Neural cell (in vitro differentiated cells): Measurements from ENCODE around the gene KNSTRN. TPM values are rescaled to one million over a fixed set of nuclear protein-coding genes. Genes with fewer than 3 reads are reported as not detected.

Source experiments
- H2AFZ ChIP-seq: fragments of 200-600, 300-800 bp; sonication (generic), shearing (Covaris generic); 2 replicates; pipeline ENCODE4 v1.6.0; 2014; ENCODE audit warnings: low read depth, mild to moderate bottlenecking, antibody characterized with exemption, low read length, moderate library complexity
- H3F3A ChIP-seq: fragments of 200-600 bp; shearing (Covaris generic); 2 replicates; pipeline ENCODE4 v1.6.1; 2016; ENCODE audit warnings: mild to moderate bottlenecking, moderate library complexity, mixed read lengths, antibody characterized with exemption, low read length; ENCODE audit not compliant: insufficient read depth, poor library complexity, severe bottlenecking
- H3K27ac ChIP-seq: fragments of 200-600, 300-800 bp; sonication (generic), shearing (Covaris generic); 2 replicates; pipeline ENCODE4 v1.5.1; 2014; ENCODE audit warnings: mild to moderate bottlenecking, low read length, moderate library complexity
- H3K27me3 ChIP-seq: fragments of 300-800, 200-600 bp; sonication (generic), shearing (Covaris generic); 2 replicates; pipeline ENCODE4 v1.6.0; 2014; ENCODE audit warnings: mild to moderate bottlenecking, low read depth, low read length, moderate library complexity; ENCODE audit not compliant: insufficient read depth
- H3K36me3 ChIP-seq: fragments of 300-800, 200-600 bp; sonication (generic), shearing (Covaris generic); 2 replicates; pipeline ENCODE4 v1.5.1; 2014; ENCODE audit warnings: mild to moderate bottlenecking, antibody characterized with exemption, low read length, moderate library complexity; ENCODE audit not compliant: insufficient read depth
- H3K4me2 ChIP-seq: fragments of 300-800, 200-600 bp; sonication (generic), shearing (Covaris generic); 2 replicates; pipeline ENCODE4 v1.6.0; 2014; ENCODE audit warnings: mild to moderate bottlenecking, low read length
- H3K4me3 ChIP-seq: fragments of 300-800, 200-600 bp; sonication (generic), shearing (Covaris generic); 2 replicates; pipeline ENCODE4 v1.5.1; 2014; ENCODE audit warnings: mild to moderate bottlenecking, low read length, moderate library complexity
- H3K79me2 ChIP-seq: fragments of 200-600 bp; shearing (Covaris generic); replicated peaks from 2 replicates; pipeline ENCODE4 v1.6.0; 2014; ENCODE audit warnings: mild to moderate bottlenecking, low read length, moderate library complexity; ENCODE audit not compliant: insufficient read depth
- H3K9ac ChIP-seq: fragments of 300-800, 200-600 bp; sonication (generic), shearing (Covaris generic); 2 replicates; pipeline ENCODE4 v1.6.1; 2016; ENCODE audit warnings: mild to moderate bottlenecking, low read length, mixed read lengths
- H3K9me2 ChIP-seq: fragments of 200-600 bp; shearing (Covaris generic); 2 replicates; pipeline ENCODE4 v1.6.1; 2016; ENCODE audit warnings: mild to moderate bottlenecking, low read length, mixed read lengths; ENCODE audit not compliant: insufficient read depth
- H3K9me3 ChIP-seq: fragments of 200-600, 300-800 bp; sonication (generic), shearing (Covaris generic); 2 replicates; pipeline ENCODE4 v1.6.1; 2016; ENCODE audit warnings: mild to moderate bottlenecking, mixed run types, low read length, moderate library complexity, mixed read lengths
- H4K20me1 ChIP-seq: fragments of 200-600 bp; shearing (Covaris generic); 2 replicates; pipeline ENCODE4 v1.6.1; 2016; ENCODE audit warnings: mild to moderate bottlenecking, mixed run types; ENCODE audit not compliant: insufficient read depth
- EP300 ChIP-seq: fragments of 450-650 bp; conservative IDR thresholded peaks from 2 replicates; pipeline ENCODE4 v1.6.1; 2014; ENCODE audit warnings: antibody characterized with exemption, mild to moderate bottlenecking, moderate library complexity; ENCODE audit not compliant: poor library complexity, severe bottlenecking
- EZH2 ChIP-seq: fragments of 200-600, 300-800 bp; shearing (Covaris generic), sonication (generic); IDR thresholded peaks from 2 replicates; pipeline ENCODE4 v1.6.1; 2014; ENCODE audit warnings: antibody characterized with exemption, low read length, borderline replicate concordance, mild to moderate bottlenecking; ENCODE audit not compliant: insufficient read depth, poor library complexity, severe bottlenecking
- MXI1 ChIP-seq: fragments of 450-650 bp; conservative IDR thresholded peaks from 2 replicates; pipeline ENCODE4 v1.6.1; 2014; ENCODE audit warnings: antibody characterized with exemption, mild to moderate bottlenecking; ENCODE audit not compliant: poor library complexity, severe bottlenecking
- POLR2AphosphoS5 ChIP-seq: IDR thresholded peaks from 2 replicates; pipeline ENCODE4 v1.6.1; 2012
- RAD21 ChIP-seq: fragments of 450-650 bp; conservative IDR thresholded peaks from 2 replicates; pipeline ENCODE4 v1.6.1; 2014; ENCODE audit warnings: antibody characterized with exemption, mild to moderate bottlenecking, moderate library complexity
- REST ChIP-seq: IDR thresholded peaks from 2 replicates; pipeline ENCODE4 v1.6.1; 2012; ENCODE audit warnings: borderline replicate concordance
- TAF1 ChIP-seq: IDR thresholded peaks from 2 replicates; pipeline ENCODE4 v1.6.1; 2012; ENCODE audit warnings: low read depth
- polyA plus RNA-seq: library from polyadenylated mRNA; depleted of rRNA; stranded (reverse); fragments of >200 nt; gene quantifications from 2 replicates; pipeline ENCODE4 v1.2.3, GENCODE V29; 2014
- TF ChIP-seq, protein P1 (sequence below): fragments of 450-650 bp; IDR thresholded peaks from 2 replicates; pipeline ENCODE4 v1.5.1; 2014; ENCODE audit warnings: antibody characterized with exemption, mild to moderate bottlenecking, moderate library complexity; ENCODE audit not compliant: poor library complexity, severe bottlenecking

Gene KNSTRN
- polyA plus RNA-seq, 1 donor from 2014 or later: 38.3 TPM

GRCh38 chr15:40368719-40369473 is 13.6 kb upstream of the KNSTRN start:
- H3K9me3 ChIP-seq: no peaks in the 10 kb centered on the region
- H3K9ac ChIP-seq: no peak overlapping the region
- no peak for TF ChIP-seq MXI1
- H3K79me2 ChIP-seq: no peaks in the 10 kb centered on the region
- H3K36me3 ChIP-seq: peaks cover 6% of the 10 kb centered on the region
- no peaks in the 10 kb centered on the region for H3K27me3 ChIP-seq
- H3K4me2 ChIP-seq: no peak overlapping the region
- no peaks in the 10 kb centered on the region for H3F3A ChIP-seq
- H2AFZ ChIP-seq: no peak overlapping the region
- no peak overlapping the region for H3K27ac ChIP-seq
- H3K4me3 ChIP-seq: no peak overlapping the region
- H4K20me1 ChIP-seq: no peaks in the 10 kb centered on the region
- no peaks in the 10 kb centered on the region for H3K9me2 ChIP-seq

GRCh38 chr15:40369474-40369869 is 13.0 kb upstream of the KNSTRN start:
- no peak overlapping the region for H3K27ac ChIP-seq
- no peaks in the 10 kb centered on the region for H3K27me3 ChIP-seq
- H3F3A ChIP-seq: no peaks in the 10 kb centered on the region
- no peak overlapping the region for H2AFZ ChIP-seq
- no peaks in the 10 kb centered on the region for H4K20me1 ChIP-seq
- no peak for TF ChIP-seq RAD21
- TF ChIP-seq TAF1: no peak
- TF ChIP-seq, protein P1, sequence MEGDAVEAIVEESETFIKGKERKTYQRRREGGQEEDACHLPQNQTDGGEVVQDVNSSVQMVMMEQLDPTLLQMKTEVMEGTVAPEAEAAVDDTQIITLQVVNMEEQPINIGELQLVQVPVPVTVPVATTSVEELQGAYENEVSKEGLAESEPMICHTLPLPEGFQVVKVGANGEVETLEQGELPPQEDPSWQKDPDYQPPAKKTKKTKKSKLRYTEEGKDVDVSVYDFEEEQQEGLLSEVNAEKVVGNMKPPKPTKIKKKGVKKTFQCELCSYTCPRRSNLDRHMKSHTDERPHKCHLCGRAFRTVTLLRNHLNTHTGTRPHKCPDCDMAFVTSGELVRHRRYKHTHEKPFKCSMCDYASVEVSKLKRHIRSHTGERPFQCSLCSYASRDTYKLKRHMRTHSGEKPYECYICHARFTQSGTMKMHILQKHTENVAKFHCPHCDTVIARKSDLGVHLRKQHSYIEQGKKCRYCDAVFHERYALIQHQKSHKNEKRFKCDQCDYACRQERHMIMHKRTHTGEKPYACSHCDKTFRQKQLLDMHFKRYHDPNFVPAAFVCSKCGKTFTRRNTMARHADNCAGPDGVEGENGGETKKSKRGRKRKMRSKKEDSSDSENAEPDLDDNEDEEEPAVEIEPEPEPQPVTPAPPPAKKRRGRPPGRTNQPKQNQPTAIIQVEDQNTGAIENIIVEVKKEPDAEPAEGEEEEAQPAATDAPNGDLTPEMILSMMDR: no peak
- TF ChIP-seq EP300: no peak
- TF ChIP-seq POLR2AphosphoS5: no peak
- no peak for TF ChIP-seq REST
- no peak overlapping the region for H3K9ac ChIP-seq
- H3K4me2 ChIP-seq: no peak overlapping the region
- H3K79me2 ChIP-seq: no peaks in the 10 kb centered on the region
- no peaks in the 10 kb centered on the region for H3K9me2 ChIP-seq
- H3K36me3 ChIP-seq: peaks cover 6% of the 10 kb centered on the region
- H3K9me3 ChIP-seq: no peaks in the 10 kb centered on the region
- H3K4me3 ChIP-seq: no peak overlapping the region

DNA sequence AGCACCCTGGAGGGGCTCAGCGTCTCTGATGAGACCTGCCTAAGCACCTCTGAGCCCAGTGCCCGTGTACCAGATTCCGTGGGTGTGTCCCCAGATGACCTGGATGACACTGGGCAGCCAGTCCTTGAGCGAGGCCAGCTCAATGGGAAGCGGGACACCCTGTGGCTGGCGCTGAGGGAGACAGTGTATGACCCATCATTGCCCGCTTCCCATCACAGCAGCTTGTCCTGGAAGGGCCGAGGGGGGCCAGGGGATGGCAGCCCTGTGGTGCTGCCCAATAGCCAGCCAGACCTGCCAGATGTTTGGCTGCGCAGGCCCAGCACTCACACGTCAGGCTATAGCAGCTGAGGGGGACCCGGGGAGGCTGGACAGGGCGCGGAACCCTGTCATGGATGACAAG is 12.6 kb upstream of the KNSTRN start:
- no peak overlapping the region for H3K4me2 ChIP-seq
- no peak overlapping the region for H3K27ac ChIP-seq
- H3K9me2 ChIP-seq: no peaks in the 10 kb centered on the region
- peaks cover 6% of the 10 kb centered on the region for H3K36me3 ChIP-seq
- no peaks in the 10 kb centered on the region for H3F3A ChIP-seq
- no peaks in the 10 kb centered on the region for H4K20me1 ChIP-seq
- no peaks in the 10 kb centered on the region for H3K27me3 ChIP-seq
- no peak overlapping the region for H3K9ac ChIP-seq
- no peak overlapping the region for H3K4me3 ChIP-seq
- H3K9me3 ChIP-seq: no peaks in the 10 kb centered on the region
- H2AFZ ChIP-seq: no peak overlapping the region
- H3K79me2 ChIP-seq: no peaks in the 10 kb centered on the region
- no peak for TF ChIP-seq EZH2
